ENCODE results near the gene ZNF277.
A peak's percentile ranks its signal among the peaks of the same experiment; 100 is the strongest.

The ZNF277 gene

DNA sequence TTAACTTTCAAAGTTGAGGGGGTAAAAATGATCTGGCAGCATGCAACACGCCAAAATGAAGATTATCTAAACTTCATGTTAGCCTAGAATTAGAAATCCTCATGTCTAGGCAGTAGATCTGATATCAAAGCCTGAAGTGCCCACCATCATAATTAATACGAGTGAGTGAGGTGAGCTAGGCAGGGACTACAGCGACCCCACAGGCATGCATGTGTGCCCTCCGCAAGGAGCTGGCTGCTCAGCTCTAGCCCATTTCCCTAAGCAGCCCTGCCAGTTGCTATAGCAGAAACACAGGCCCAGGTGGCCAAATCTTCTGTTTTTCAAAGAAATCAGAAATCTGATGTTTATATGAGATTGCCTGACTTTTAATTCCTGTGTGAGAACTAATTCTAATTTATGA is 150.6 kb downstream of the ZNF277 start:
- no peak for DNase-seq (ENCODE audit: low read depth)

DNA sequence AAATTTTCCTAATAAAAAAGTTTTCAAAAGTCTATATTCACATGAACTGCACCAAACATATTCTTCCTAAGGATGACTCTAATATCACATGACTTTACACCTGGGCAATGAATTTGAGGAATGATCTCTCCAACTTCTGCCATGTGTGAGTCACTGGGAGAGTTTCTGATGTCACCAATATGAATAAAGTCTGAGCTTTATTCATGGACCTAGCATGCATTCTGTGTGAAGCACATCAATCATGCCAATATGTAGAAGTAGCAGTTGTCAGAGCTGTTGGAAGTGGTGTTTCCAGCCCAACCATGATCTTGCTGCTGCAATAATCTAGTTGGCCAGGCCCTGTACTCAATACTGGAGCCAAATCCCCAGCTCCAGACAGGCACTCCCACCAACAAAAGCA is 152.0 kb downstream of the ZNF277 start:
- no peak for DNase-seq (ENCODE audit: low read depth)

DNA sequence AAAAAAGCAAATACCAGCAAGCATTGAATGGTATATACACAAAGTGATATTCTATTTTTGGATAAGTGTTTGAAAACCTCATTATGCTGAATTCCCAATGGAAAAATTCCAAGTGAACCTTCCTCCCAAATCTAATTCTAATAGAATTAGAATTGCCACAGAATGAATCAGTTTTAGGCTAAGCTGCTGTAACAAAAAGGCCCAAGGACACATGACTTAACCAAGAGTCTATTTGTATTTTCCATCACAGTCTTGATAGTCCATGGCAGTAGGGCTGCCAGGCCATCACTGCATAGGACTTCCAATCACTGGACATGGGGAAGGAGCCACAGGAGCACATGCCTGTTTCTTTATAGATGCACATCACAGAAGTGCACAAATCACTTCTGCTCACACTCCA is 152.6 kb downstream of the ZNF277 start:
- no peak for DNase-seq (ENCODE audit: low read depth)

DNA sequence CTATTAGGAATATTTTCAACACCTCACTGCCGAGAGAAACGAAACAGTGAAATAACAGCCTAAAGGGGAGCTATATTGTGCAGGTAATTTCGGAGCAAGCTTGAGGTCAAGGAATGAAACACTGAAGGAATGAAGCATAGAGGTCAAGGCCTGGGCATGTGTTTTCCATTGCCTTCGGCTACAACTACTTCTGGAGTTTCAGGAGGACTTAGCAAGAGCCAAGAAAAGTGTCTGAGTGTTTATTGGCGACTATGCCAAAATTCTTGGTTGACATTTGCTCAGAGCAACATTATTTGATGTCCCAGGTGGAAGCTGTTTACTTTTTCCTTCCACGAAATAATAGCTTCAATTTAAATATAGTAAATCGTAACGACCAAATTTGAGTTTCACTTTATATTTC is 154.2 kb downstream of the ZNF277 start:
- no peak for DNase-seq (ENCODE audit: low read depth)

DNA sequence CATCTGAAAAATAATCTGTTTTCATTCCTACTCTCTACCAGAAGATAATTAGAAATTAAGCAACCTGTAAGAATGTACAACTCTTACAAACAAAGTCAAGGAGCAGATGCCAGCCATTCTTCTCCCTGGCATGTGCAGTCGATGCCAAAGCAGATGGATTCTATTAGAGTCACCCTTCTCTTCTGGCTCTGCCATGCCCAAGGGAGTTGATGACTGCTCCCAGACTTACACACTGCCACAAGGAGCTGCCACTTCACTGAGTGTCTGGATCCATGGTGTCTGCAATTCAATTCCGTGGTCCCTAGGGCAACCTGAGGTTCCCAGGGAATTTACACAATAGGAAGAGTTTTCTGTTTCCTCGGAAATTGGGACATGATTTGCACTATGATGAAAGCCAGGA is 154.7 kb downstream of the ZNF277 start:
- DNase-seq (ENCODE audit: low read depth): no peak

DNA sequence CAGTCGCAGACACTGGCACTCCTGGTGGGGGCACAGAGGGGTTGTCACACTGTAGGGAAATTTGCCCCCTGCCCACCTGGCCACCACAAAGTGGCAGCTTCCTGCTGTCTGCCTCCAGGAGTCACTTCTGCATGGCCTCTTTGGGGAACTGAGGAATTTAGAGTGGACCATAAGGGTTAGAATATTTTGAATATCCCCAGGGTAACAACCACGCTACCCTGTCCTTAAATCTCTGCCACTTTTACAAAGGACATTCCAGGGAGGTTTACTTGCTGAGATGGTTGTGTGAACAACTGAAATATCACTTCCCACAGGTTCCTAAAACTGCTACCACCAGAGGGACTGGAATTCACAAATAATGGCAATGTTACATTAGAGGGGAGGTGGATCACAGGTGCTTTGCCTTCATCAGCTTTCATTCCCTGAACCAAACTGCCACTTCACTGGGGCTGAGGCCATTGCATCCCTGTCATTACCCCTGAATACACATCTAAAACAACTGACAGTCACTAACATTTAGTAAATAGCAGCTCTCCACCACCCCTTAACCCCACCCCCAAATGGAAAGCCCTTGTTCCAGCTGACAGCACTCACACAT is 155.7 kb downstream of the ZNF277 start:
- DNase-seq (ENCODE audit: low read depth): no peak

DNA sequence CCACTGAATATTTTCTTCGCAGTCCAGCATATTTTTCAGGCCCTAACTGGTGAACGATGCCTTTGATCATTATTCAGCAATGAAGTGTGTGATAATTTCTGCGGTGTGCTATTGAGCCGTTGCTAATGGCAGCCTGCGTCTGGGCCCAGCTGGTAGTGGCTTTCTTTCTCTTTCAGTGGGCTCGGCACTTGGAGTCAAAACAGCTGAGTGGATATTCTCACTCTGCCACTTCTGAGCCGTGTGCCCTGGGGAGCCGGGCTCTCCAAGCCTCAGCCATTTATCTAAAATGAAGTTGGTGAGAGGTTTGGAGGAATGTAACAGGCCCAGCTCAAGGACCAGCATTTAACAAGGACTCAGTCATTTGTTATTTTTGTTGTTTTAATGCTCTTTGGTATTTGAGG is 156.2 kb downstream of the ZNF277 start:
- DNase-seq (ENCODE audit: low read depth): no peak

DNA sequence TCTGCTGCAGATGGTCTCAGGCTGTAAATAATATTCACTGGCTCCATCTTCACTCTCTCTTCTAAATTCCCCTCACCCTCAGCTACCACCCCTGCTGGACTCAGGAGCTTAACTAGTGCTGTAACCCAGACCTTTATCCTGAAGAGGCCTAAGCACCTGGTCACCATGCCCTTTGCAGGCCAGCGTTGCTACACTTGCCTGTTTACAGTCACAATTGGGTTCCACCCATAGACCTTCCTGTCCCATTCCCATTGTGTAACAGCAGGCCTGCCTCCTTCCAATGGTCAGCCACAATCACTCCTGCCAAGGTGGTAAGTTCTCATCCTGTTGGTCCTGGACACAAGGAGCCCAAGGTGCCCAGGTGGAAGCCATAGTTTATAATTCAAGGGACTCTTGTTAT is 157.9 kb downstream of the ZNF277 start:
- DNase-seq (ENCODE audit: low read depth): no peak

DNA sequence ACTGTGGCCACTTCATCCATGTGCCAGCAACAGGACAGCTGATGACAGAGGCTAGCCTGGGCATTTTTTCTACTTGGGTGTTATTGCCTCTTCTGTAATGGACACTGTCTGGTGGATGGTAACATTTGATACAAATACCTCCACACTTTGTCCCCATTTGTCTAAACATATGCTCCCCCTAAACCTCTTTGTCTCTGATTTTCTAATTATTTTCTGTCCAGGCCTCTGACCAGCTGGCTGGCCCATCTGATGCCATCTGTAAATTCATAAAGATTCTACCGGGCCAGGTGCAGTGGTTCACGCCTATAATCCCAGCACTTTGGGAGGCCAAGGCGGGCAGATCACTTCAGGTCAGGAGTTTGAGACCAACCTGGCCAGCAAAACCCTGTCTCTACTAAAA is 159.1 kb downstream of the ZNF277 start:
- DNase-seq (ENCODE audit: low read depth): no peak

DNA sequence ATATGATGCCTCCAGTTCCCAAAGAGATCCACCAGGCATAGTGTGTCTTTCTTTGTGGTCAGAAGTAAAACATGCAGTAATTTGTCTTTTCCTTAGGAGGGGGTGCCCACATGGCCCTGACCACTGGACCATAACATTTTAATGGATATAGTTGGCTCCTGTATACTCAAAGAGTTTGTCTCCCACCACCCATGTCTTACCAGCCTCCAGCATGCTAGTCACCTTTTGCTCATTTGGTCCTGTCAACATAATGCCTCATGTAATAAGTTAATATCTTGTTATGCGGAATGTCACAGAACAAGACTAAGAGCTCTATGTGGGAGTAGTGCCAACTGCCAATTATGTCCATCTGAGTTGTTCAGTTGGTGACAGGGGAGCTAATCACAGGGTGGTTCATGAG is 160.4 kb downstream of the ZNF277 start:
- DNase-seq (ENCODE audit: low read depth): no peak

DNA sequence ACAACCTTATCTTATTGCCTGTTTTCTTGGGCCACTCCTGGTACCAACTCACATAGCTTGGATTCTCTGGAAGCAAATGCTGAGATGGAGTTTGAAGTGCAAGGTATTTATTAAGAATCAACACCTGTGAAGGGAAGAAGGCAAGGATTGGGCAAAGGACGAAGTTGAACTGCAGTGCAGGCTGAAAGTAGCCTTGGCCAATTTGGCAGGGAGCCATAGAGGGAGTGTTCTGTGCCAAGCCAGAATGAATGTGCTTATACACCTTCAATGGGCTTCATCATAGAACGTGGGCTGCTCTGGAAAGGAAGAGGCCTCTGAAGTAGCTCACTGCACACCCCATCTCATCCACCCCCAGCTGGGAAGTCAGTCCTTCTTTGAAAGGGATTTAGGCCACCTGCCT is 163.9 kb downstream of the ZNF277 start:
- DNase-seq (ENCODE audit: low read depth): no peak

DNA sequence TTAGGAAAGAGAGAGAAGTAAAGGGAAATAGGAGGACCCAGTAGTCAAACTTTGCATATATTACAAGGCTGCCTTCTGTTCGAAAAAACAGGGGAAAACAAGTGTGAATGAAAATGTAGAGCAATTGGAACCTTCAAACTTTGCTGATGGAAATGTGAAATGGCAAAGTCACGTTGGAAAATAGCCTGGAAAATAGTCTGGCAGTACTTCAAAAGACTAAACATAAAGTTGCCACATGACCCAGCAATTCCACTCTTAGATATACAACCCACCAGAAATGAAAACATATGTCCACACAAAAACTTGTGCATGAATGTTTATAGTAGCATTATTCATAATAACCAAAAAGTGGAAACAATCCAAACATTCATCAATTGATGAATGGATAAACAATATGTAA is 165.2 kb downstream of the ZNF277 start:
- no peak for DNase-seq (ENCODE audit: low read depth)

DNA sequence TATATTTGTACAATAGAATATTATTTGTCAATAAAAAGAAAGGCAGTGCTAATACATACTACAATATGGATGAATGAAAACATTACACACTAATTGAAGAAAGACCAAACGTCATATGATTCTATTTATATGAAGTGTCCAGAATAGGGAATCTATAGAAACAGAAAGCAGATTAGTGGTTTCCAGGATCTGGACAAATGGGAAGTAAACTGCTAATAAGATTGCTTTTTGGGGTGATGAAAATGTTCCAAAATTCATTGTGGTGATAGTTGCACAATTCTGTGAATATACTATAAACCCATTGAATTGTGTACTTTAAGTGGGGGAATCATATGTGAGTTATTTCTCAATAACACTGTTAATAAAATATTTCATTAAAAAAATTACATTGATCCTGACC is 165.6 kb downstream of the ZNF277 start:
- no peak for DNase-seq (ENCODE audit: low read depth)

DNA sequence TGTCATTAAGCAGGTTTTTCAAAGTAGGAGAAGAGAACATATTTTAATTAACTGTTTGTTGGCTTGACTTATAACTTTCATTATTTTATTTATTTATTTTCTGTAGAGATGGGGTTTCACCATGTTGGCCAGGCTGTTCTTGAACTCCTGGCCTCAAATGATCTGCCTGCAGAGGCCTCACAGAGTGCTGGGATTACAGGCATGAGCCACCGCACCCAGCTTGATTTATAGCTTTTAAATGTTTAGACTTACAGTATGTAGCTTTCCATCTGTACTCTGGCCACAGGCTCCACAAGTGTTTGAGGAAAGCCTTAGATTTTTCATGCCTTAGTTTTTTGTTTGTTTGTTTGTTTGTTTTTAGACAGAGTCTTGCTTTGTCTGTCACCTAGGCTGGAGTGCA is 171.1 kb downstream of the ZNF277 start:
- no peak for DNase-seq (ENCODE audit: low read depth)

DNA sequence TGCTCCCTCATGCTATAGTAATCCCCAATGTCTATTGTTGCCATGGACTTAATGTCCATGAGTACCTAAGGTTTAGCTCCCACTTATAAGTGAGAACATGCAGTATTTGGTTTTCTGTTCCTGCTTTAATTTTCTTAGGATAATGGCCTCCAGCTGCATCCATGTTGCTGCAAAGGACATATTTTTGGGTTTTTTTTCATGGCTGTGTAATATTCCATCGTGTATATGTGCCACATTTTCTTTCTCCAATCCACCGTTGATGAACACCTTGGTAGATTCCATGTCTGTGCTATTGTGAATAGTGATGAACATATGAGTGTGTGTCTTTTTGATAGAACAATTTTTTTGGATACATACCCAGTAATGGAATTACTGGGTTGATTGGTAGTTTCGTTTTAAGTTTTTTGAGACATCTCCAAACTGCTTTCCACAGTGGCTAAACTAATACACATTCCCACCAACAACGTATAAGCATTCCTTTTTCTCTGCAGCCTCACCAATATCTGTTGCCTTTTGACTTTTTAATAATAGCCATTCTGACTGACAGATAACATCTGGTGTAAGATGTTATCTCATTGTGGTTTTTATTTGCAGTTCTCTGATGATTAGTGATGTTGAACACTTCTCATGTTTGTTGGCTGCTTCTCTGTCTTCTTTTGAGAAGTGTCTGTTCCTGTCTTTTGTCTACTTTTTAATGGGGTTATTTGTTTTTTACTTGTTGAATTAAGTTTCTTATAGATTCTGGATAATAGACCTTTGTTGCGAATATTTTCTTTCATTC is 175.0 kb downstream of the ZNF277 start:
- no peak for DNase-seq (ENCODE audit: low read depth)

DNA sequence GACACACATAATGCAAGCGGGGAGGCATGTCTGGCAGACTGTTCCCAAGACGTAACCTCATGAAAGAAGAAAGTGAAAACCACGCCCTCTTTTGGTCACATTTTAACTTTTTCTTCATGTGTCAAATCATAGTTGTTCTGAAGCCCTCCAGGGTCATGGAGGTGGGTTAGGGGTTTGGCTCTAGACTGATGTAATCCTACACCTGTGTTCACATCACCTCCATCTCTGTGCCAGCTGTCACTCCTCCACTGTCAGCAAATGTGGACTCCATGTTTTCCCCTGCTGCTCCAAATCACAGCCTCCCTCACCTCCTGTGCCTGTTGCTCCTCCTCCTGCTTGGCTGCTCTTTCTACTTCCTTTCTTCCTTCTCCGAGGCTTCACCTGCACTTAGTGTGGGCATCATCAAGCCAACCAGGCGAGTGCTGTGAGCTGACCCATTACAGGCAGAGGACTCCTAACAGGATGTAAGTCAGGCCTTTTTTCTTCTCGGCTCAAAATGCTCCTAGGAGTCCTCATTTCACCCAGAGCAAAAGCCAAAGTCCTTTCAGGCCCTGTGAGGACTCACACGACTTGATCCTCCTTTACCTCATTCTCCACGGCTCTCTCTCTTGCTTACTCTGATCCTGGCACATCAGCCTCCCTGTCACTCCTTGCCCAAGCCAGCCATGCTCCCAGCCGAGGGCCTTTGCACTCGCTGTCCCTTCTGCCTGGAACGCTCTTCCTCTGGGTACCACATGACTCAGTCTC is 177.3 kb downstream of the ZNF277 start:
- no peak for DNase-seq (ENCODE audit: low read depth)

DNA sequence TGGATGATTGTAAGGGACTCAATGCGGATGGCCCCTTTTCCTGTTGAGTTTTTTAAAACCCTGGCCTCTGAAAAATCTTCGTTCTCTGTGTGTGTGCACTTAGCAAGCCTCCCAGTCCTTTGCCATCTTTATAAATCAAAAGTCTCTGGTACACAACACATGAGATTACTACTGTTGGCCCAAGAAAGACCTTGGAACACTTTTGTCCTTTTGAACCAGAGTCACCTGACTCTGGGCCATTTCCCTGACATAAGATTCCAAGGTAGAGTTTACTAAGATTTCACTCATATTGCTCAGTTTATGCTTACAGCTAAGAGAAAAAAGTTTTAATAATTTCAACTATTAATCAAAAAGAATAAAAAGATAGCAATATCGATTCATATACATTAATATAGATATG is 179.0 kb downstream of the ZNF277 start:
- DNase-seq (ENCODE audit: low read depth): no peak

DNA sequence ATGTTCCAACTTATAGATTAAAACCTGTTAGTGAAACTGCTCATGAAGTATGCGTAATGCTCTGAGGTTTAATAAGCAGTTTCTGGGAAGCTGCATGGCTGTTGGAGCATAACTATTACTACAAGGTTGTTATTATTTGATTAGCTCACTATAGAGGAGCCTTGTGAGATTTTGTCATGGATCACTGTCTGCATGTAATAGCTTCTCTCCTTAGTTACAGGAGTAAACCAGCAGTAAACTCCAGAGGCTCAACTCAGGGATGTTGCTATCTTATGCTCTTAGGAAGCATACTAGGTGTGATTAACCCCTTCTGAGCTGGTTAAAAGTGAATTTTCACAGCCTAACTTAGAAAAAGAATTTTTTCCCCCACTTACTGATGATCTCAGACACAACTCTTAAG is 180.1 kb downstream of the ZNF277 start:
- no peak for DNase-seq (ENCODE audit: low read depth)

DNA sequence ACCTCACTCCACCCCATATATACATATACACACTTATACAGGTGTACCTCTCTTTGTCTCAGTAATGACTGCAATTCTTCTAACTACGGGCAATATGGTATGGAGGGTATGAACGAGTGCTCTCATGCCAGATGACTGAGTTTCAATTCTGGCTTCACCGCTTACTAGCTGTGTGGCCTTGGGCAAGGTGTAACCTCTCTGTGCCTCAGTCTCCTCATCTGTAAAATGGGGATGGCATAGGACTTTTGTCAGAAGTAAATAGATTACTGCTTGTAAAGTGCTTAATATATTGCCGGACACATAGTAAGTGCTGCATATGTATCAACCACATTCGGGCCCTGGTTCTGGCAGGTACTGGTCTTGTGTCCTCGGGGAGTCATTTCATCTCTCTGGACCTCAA is 183.7 kb downstream of the ZNF277 start:
- DNase-seq (ENCODE audit: low read depth): no peak

DNA sequence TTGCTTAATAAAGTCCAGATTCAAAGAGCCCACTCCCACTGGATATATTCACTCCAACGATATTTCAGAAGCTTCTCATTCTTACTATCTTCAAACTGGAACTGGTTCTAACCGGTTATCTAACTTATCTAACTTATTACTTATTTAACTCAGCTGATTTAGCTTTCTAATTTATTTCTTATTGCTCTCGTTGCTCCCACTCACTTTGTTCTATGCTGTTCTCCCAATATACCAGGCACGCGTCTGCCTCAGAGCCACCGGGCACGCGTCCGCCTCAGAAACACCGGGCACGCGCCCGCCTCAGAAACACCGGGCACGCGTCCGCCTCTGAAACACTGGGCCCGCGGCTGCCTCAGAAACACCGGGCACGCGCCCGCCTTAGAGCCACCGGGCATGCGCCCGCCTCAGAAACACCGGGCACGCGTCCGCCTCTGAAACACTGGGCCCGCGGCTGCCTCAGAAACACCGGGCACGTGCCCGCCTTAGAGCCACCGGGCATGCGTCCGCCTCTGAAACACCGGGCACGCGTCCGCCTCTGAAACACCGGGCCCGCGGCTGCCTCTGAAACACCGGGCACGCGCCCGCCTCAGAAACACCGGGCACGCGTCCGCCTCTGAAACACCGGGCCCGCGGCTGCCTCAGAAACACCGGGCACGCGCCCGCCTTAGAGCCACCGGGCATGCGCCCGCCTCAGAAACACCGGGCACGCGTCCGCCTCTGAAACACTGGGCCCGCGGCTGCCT is 184.8 kb downstream of the ZNF277 start:
- DNase-seq (ENCODE audit: low read depth): peak; percentile 36

DNA sequence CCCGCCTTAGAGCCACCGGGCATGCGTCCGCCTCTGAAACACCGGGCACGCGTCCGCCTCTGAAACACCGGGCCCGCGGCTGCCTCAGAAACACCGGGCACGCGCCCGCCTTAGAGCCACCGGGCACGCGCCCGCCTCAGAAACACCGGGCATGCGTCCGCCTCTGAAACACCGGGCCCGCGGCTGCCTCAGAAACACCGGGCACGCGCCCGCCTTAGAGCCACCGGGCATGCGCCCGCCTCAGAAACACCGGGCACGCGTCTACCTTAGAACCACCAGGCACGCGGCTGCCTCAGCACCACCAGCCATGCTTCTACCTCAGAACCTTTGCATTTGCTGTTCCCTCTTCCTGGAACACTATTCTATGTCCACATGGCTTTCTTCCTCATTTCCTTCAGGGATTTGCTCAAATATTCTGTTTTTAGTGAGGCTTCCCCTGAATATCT is 185.4 kb downstream of the ZNF277 start:
- DNase-seq (ENCODE audit: low read depth): peak; percentile 63

Measured in T follicular helper cell (primary cell).